Right lobe of liver (tissue), 6 donors: ENCODE measurements around the gene DUSP2. TPM values are rescaled to one million over a fixed set of nuclear protein-coding genes. Genes with fewer than 3 reads are reported as not detected.

Experiments
- ATAC-seq, 4 donors: fragments of 200-7000 bp; cut with Tn5 transposase; one replicate each; pipeline ENCODE4 v1.9.1; 2020; ENCODE audit warnings: mild to moderate bottlenecking in 4 of 4, moderate library complexity in 4 of 4
- DNase-seq, 3 donors: peaks; one replicate each; pipeline ENCODE4 v3.0.0-alpha.2; 2020
- H3K27ac ChIP-seq, 3 donors: fragments of 200-600 bp; one replicate each; pipeline ENCODE4 v1.8.0; 2022
- H3K27me3 ChIP-seq, 2 donors: fragments of 200-600 bp; one replicate each; pipeline ENCODE4 v1.8.0; 2022
- H3K36me3 ChIP-seq, 4 donors: fragments of 200-600 bp; sonication (generic) in 1 of 4; one replicate each; pipeline versions ENCODE4 v1.5.1 to v1.8.0; 2017 to 2022; ENCODE audit warnings: control low read depth in 1 of 4
- H3K4me1 ChIP-seq, 4 donors: fragments of 200-600 bp; sonication (generic) in 1 of 4; one replicate each; pipeline versions ENCODE4 v1.5.1 to v1.8.0; 2017 to 2022; ENCODE audit warnings: control low read depth in 1 of 4
- H3K4me3 ChIP-seq, 3 donors: fragments of 200-600 bp; one replicate each; pipeline ENCODE4 v1.8.0; 2022
- H3K9me3 ChIP-seq, 4 donors: fragments of 200-600 bp; sonication (generic) in 1 of 4; one replicate each; pipeline versions ENCODE4 v1.5.1 to v1.8.0; 2017 to 2022; ENCODE audit warnings: control low read depth in 1 of 4
- POLR2A ChIP-seq: fragments of 450-650 bp; IDR thresholded peaks from one replicate; pipeline ENCODE4 v1.6.1; 2017; ENCODE audit warnings: antibody characterized with exemption, mild to moderate bottlenecking
- WGBS: methylation state at CpG from one replicate; pipeline ENCODE4 v1.1.6; 2018; ENCODE audit warnings: low coverage, low lambda C conversion rate; ENCODE audit not compliant: insufficient coverage; ENCODE audit errors: missing lambda C conversion rate; 5-methylcytosine and 5-hydroxymethylcytosine counted together
- intact Hi-C, 2 donors: fragments of 100-400 bp; cut with DNase I; formaldehyde crosslinking; loops; one replicate each; pipeline versions ENCODE4 v1.11.2 to v1.14.1; 2022
- total RNA-seq, 6 experiments: library from RNA; depleted of rRNA in 2 of 6; stranded (reverse); fragments of >200 nt in 2 of 6; fragmentation: NEBNext Ultra II Directional in 3 of 6; extraction: Animal tissue kit (Norgen Biotek cat#: 25700) in 3 of 6; gene quantifications; one replicate each; pipeline versions ENCODE4 v1.1.0 to v1.2.4, GENCODE V29; 2016 to 2023
- TF ChIP-seq, protein P1 (sequence below), 4 donors: fragments of 200-600 bp in 3 of 4; fragments of 450-650 bp in 1 of 4; IDR thresholded peaks; one replicate each; pipeline versions ENCODE4 v1.5.1 to v1.8.0; 2016 to 2022; ENCODE audit warnings: antibody characterized with exemption in 4 of 4, mild to moderate bottlenecking in 2 of 4
- donor health status: DM: no; HTN: yes; CAD: no.
- donor health status: DM: no; HTN: no; CAD: no.
- donor health status: DM: no; HTN: no; CAD: no.
- donor health status: DM: no; HTN: yes; CAD: no.
- donor health status: DM: no; HTN: yes; CAD: no.

The DUSP2 gene
- total RNA-seq, 6 experiments from 2014 or later = 0.44 to 2.5 (median 1.2) TPM

DNA sequence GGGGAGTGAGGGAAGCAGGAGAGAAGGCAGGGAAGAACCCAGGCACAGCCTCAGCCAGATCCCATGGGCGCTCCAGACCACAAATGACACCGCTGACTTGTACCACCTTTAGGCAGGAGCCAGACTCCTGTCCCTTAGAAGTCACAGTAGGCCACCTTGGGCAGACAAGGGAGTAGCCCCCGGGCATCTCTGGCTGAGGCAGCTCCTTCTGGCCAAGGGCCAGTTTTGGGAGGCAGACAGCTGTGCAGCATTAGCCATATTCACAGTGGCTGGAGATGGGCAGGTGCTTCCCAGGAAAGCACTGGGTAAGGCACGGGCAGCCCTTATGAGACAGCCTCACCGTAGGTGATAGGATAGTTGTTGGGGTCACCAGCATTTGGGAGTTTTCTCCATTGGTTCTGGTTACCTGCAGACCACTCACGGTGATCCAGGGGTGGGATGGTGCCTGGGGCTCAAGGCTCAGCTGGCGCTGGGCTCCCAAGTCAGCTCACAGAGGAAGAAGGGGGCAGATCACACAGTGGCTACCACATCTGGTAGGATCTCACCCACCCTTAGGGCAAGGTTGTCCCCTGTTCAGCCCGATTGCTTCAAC lies 9.0 kb downstream of the DUSP2 start:
- TF ChIP-seq, protein P1, sequence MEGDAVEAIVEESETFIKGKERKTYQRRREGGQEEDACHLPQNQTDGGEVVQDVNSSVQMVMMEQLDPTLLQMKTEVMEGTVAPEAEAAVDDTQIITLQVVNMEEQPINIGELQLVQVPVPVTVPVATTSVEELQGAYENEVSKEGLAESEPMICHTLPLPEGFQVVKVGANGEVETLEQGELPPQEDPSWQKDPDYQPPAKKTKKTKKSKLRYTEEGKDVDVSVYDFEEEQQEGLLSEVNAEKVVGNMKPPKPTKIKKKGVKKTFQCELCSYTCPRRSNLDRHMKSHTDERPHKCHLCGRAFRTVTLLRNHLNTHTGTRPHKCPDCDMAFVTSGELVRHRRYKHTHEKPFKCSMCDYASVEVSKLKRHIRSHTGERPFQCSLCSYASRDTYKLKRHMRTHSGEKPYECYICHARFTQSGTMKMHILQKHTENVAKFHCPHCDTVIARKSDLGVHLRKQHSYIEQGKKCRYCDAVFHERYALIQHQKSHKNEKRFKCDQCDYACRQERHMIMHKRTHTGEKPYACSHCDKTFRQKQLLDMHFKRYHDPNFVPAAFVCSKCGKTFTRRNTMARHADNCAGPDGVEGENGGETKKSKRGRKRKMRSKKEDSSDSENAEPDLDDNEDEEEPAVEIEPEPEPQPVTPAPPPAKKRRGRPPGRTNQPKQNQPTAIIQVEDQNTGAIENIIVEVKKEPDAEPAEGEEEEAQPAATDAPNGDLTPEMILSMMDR (IDR thresholded peaks at IDR 0.05) = no peak
- TF ChIP-seq POLR2A = no peak
- Histone ChIP-seq H3K9me3 (no peaks in the 10 kb centered on the region), H3K36me3 (no peaks in the 10 kb centered on the region), H3K4me1 (no peaks in the 10 kb centered on the region), H3K27me3 (no peaks in the 10 kb centered on the region), H3K27ac (no peak overlapping the region), H3K4me3 (no peak overlapping the region)
- intact Hi-C loops = no loop called here
- no peak for DNase-seq
- WGBS = no CpG with 5 or more reads among the region's 8 CpGs
- ATAC-seq = no peak

DNA sequence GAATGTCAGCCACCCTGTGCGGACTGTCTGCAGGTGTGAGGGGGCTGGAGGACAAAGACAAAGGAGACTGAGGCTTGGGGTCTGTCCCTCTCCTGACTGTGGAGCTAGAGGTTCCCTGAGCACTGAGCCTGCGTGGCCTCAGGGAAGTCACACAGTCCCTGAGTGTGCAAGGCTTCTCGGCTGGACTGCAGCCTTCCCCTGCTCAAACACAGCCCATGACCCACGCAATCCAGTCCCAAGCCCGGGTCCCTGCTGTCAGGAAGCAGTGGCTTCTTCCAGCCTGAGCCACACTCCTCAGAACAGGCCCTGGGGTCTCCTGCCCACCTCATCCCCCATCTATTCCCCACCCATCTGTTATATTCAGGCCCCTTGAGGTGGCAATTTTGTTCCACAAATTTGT lies 9.6 kb downstream of the DUSP2 start:
- Histone ChIP-seq H3K27me3 (no peaks in the 10 kb centered on the region), H3K27ac (no peak overlapping the region), H3K4me3 (no peak overlapping the region), H3K4me1 (no peaks in the 10 kb centered on the region), H3K36me3 (no peaks in the 10 kb centered on the region), H3K9me3 (no peaks in the 10 kb centered on the region)
- DNase-seq = no peak
- WGBS = 100% methylated on average over 1 of the region's 5 CpGs
- intact Hi-C loops = no loop called here
- TF ChIP-seq, protein P1 (IDR thresholded peaks at IDR 0.05) = no peak
- no peak for TF ChIP-seq POLR2A
- no peak for ATAC-seq

DNA sequence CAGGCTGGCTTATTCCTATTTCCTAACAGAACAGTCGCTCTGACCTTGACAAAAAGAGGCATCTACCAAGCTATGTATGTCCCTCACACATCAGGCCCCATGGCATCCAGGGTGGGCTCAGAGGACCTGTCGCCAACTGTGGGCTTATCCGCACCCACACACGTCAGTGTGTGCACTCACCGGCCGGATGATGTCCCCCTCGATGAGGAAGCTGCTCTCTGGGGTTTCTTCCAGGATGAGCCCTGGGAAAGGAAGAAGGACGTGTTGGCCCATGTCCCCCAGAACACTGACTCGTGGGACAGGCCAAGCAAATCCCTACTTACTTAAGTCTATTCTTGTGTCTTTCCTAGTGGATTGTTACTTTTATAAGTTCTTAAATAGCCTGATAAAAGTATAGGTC lies 10.1 kb downstream of the DUSP2 start:
- no peak for TF ChIP-seq POLR2A
- TF ChIP-seq, protein P1 (IDR thresholded peaks at IDR 0.05) = no peak
- intact Hi-C loops = no loop called here
- H3K9me3 ChIP-seq = no peaks in the 10 kb centered on the region

DNA sequence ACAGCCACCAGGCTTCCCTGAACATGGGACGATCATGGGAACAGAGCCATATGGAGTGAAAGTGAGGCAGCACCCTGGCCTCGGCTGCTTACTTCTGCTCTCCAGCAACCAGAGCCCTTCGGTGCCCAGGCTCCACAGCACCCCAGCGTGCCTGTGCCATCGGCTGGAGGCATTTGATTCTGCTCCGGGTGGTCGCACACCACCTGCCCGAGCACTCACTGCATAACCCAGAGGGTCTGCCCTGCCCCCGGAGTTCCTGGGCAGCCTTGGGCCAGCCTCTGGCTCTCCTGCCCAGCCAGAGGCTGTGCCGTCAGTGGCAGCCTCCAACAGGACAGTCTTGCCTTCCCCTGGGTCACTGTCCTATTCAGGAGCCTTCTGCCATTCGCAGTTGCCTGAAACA lies 10.8 kb downstream of the DUSP2 start:
- no peaks in the 10 kb centered on the region for H3K9me3 ChIP-seq
- TF ChIP-seq POLR2A = no peak
- TF ChIP-seq, protein P1 (IDR thresholded peaks at IDR 0.05) = no peak
- H3K36me3 ChIP-seq = no peaks in the 10 kb centered on the region
- intact Hi-C loops = no loop called here
- no peaks in the 10 kb centered on the region for H3K4me1 ChIP-seq
- no CpG with 5 or more reads among the region's 11 CpGs for WGBS
- no peak overlapping the region for H3K4me3 ChIP-seq
- no peaks in the 10 kb centered on the region for H3K27me3 ChIP-seq
- DNase-seq (no peak), ATAC-seq (no peak)
- H3K27ac ChIP-seq = no peak overlapping the region

More for the DNA sequence above, 10.1 kb downstream of the DUSP2 start:
- Histone ChIP-seq H3K4me3 (no peak overlapping the region), H3K4me1 (no peaks in the 10 kb centered on the region), H3K36me3 (no peaks in the 10 kb centered on the region), H3K27me3 (no peaks in the 10 kb centered on the region), H3K27ac (no peak overlapping the region)
- 73% methylated on average over 9 of the region's 9 CpGs for WGBS
- ATAC-seq = no peak
- no peak for DNase-seq
